GM12864 (cell line): ENCODE data around the gene TAPBP.
"Not testable (repeated sequence)": the region's sequence is repeated elsewhere in the genome, so short reads cannot be mapped to it uniquely, and the experiment has no call there.

ENCODE experiments used
- DNase-seq: peaks from one replicate; pipeline ENCODE4 v3.0.0-alpha.2; 2011; ENCODE audit warnings: low read depth
- H3K4me3 ChIP-seq: 2 replicates; pipeline ENCODE4 v1.5.1; 2011; ENCODE audit warnings: mild to moderate bottlenecking, low read depth, low read length, control low read depth
- CTCF ChIP-seq: IDR thresholded peaks from 2 replicates; pipeline ENCODE4 v1.5.1; 2011; ENCODE audit warnings: low read depth, mild to moderate bottlenecking, moderate library complexity, low read length, control low read depth, inconsistent platforms; ENCODE audit errors: missing control alignments

The TAPBP gene

GRCh38 chr6:33288921-33289783, 24.7 kb downstream of the TAPBP start, which contains the start of the genes PFDN6 and WDR46:
TSS of gene PFDN6 (plus strand) at chr6:33289601. CDS start at chr6:33289857, 256 bp downstream.
TSS of gene WDR46 (minus strand) at chr6:33289239. CDS start at chr6:33289170, 69 bp downstream.
- peak; percentile 82 for DNase-seq
- peak within 1 kb of the TSS; percentile 76 for H3K4me3 ChIP-seq
- no peak for TF ChIP-seq CTCF

GRCh38 chr6:33288141-33288920, 25.5 kb downstream of the TAPBP start:
- peak overlapping the region; percentile 76 for H3K4me3 ChIP-seq
- no peak for TF ChIP-seq CTCF
- no peak for DNase-seq

- no peak overlapping the region for H3K4me3 ChIP-seq
- TF ChIP-seq CTCF = no peak
- no peak for DNase-seq
These were observed 26.6 kb downstream of the TAPBP start for GRCh38 chr6:33286946-33287914.

- not testable (repeated sequence) for H3K4me3 ChIP-seq, DNase-seq
These were observed 28.7 kb downstream of the TAPBP start for GRCh38 chr6:33285214-33285613.

- no peak overlapping the region for H3K4me3 ChIP-seq
- no peak for DNase-seq
- TF ChIP-seq CTCF = no peak
These were observed 33.3 kb downstream of the TAPBP start for GRCh38 chr6:33280539-33280938.

GRCh38 chr6:33279971-33280511, 33.8 kb downstream of the TAPBP start:
- H3K4me3 ChIP-seq = no peak overlapping the region
- DNase-seq = no peak
- peak; percentile 51 for TF ChIP-seq CTCF
